ENCODE results near the gene EVI5.
"Not testable (repeated sequence)": the region's sequence is repeated elsewhere in the genome, so short reads cannot be mapped to it uniquely, and the experiment has no call there.

Gene EVI5

GRCh38 chr1:92721886-92722285, 63.0 kb downstream of the EVI5 start:
- no peak overlapping the region for H3K4me3 ChIP-seq (ENCODE audit: low read depth, low read length)
- no peak for TF ChIP-seq CTCF (IDR thresholded peaks at IDR 0.05; ENCODE audit: low read depth, low read length)

GRCh38 chr1:92721157-92721556, 63.8 kb downstream of the EVI5 start:
- not testable (repeated sequence) for H3K4me3 ChIP-seq (ENCODE audit: low read depth, low read length)

GRCh38 chr1:92715476-92715951, 69.4 kb downstream of the EVI5 start:
- H3K4me3 ChIP-seq (ENCODE audit: low read depth, low read length) = not testable (repeated sequence)

GRCh38 chr1:92713939-92714338, 71.0 kb downstream of the EVI5 start:
- no peak for TF ChIP-seq CTCF (IDR thresholded peaks at IDR 0.05; ENCODE audit: low read depth, low read length)
- H3K4me3 ChIP-seq (ENCODE audit: low read depth, low read length) = no peak overlapping the region

GRCh38 chr1:92711473-92712165, 73.3 kb downstream of the EVI5 start:
- TF ChIP-seq CTCF (IDR thresholded peaks at IDR 0.05; ENCODE audit: low read depth, low read length) = no peak
- no peak overlapping the region for H3K4me3 ChIP-seq (ENCODE audit: low read depth, low read length)

GRCh38 chr1:92709738-92710137, 75.2 kb downstream of the EVI5 start:
- no peak overlapping the region for H3K4me3 ChIP-seq (ENCODE audit: low read depth, low read length)
- TF ChIP-seq CTCF (IDR thresholded peaks at IDR 0.05; ENCODE audit: low read depth, low read length) = no peak

GRCh38 chr1:92708368-92708950, 76.4 kb downstream of the EVI5 start:
- no peak overlapping the region for H3K4me3 ChIP-seq (ENCODE audit: low read depth, low read length)
- TF ChIP-seq CTCF (IDR thresholded peaks at IDR 0.05; ENCODE audit: low read depth, low read length) = no peak

GRCh38 chr1:92707709-92708108, 77.2 kb downstream of the EVI5 start:
- H3K4me3 ChIP-seq (ENCODE audit: low read depth, low read length) = no peak overlapping the region
- TF ChIP-seq CTCF (IDR thresholded peaks at IDR 0.05; ENCODE audit: low read depth, low read length) = no peak
